Measurements from ENCODE around the gene IMMP2L.

DNA sequence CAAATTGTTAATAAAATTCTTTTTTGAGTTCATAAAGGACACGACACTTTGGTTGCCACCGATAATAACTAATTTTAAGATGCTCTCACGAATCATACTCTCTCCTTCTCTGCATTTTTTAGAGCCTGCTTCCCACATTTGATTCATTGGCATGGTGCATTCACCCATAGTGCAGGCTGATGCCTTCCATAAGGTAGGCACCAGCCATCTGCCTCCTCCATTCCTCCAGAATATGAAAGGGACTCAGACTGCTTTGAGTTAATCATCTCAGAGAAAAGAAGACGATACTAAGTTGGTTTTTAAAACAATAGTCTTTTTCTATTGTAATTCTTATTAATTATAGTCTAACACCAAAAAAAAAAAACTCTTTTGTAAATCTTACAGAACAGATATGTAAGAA lies 505.2 kb downstream of the IMMP2L start:
- TF ChIP-seq, protein P1, sequence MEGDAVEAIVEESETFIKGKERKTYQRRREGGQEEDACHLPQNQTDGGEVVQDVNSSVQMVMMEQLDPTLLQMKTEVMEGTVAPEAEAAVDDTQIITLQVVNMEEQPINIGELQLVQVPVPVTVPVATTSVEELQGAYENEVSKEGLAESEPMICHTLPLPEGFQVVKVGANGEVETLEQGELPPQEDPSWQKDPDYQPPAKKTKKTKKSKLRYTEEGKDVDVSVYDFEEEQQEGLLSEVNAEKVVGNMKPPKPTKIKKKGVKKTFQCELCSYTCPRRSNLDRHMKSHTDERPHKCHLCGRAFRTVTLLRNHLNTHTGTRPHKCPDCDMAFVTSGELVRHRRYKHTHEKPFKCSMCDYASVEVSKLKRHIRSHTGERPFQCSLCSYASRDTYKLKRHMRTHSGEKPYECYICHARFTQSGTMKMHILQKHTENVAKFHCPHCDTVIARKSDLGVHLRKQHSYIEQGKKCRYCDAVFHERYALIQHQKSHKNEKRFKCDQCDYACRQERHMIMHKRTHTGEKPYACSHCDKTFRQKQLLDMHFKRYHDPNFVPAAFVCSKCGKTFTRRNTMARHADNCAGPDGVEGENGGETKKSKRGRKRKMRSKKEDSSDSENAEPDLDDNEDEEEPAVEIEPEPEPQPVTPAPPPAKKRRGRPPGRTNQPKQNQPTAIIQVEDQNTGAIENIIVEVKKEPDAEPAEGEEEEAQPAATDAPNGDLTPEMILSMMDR (conservative IDR thresholded peaks at IDR 0.05; ENCODE audit: low read depth, low read length) = no peak
- TF ChIP-seq EZH2 (IDR thresholded peaks at IDR 0.05; ENCODE audit: low read length, unreplicated experiment) (no peak), EZH2phosphoT487 (IDR thresholded peaks at IDR 0.05; ENCODE audit: borderline replicate concordance, low read length) (no peak)
